Activated CD4-positive, alpha-beta memory T cell treated with anti-CD3 and anti-CD28 coated beads for 36 hours (primary cell): ENCODE measurements around the gene EMD. TPM values are rescaled to one million over a fixed set of nuclear protein-coding genes. Genes with fewer than 3 reads are reported as not detected.

Source experiments
- CTCF ChIA-PET: fragments of 350-600 bp; sonication (Branson Sonifier 250); formaldehyde crosslinking; loops from one replicate; lab custom pipeline; 2021; ENCODE audit warnings: antibody characterized with exemption, inconsistent platforms; lab: Charles Lee
- POLR2A ChIA-PET: fragments of 350-600 bp; sonication (Branson Sonifier 250); formaldehyde crosslinking; loops from one replicate; lab custom pipeline; 2021; ENCODE audit warnings: antibody characterized with exemption; lab: Charles Lee
- DNase-seq: peaks from one replicate; pipeline ENCODE4 v3.0.0-alpha.2; 2020
- H3K27ac Mint-ChIP-seq: one replicate; pipeline ENCODE4 v1.8.0; 2021; ENCODE audit warnings: mixed read lengths
- H3K27me3 Mint-ChIP-seq: one replicate; pipeline ENCODE4 v1.8.0; 2021; ENCODE audit warnings: mixed read lengths
- H3K36me3 Mint-ChIP-seq: one replicate; pipeline ENCODE4 v1.8.0; 2021; ENCODE audit warnings: mixed read lengths
- H3K4me1 Mint-ChIP-seq: one replicate; pipeline ENCODE4 v1.8.0; 2021; ENCODE audit warnings: low read depth, mixed read lengths
- H3K4me3 Mint-ChIP-seq: one replicate; pipeline ENCODE4 v1.8.0; 2021; ENCODE audit warnings: mild to moderate bottlenecking, mixed read lengths
- H3K9me3 Mint-ChIP-seq: one replicate; pipeline ENCODE4 v1.8.0; 2021; ENCODE audit warnings: mixed read lengths
- intact Hi-C: fragments of 100-400 bp; cut with micrococcal nuclease; formaldehyde crosslinking; loops from one replicate; pipeline ENCODE4 v1.15.1; 2023
- total RNA-seq, 2 experiments: library from RNA; stranded (reverse); gene quantifications; one replicate each; pipeline ENCODE4 v1.2.3, GENCODE V29; 2021

EMD gene
- total RNA-seq, 2 experiments from 2014 or later, result 75.8 to 79.1 TPM

DNA sequence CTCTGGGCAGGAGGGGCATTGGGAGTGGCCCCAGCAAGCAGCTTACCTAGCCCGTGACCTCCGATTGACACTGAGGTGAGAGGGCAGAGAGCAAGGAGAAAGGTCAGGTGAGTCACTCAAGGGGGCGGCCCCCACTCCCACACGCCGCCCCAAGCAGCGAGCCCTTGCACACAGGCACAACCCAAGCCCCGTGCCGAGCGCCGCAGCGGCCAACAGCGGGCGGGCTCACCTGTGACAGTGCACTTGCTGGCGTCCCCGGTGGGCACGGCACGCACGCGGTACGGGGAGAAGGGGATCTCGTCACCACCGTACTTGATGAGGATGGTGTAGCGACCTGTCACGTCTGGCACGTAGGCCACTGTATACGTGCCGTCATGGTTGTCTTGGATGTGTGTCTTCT, 21.9 kb upstream of the EMD start:
- ChIA-PET CTCF (no interaction called here), POLR2A (no interaction called here)
- intact Hi-C loops, result no loop called here
- DNase-seq, result no peak
- Mint-ChIP-seq H3K27me3 (no peaks in the 10 kb centered on the region), H3K4me3 (no peak overlapping the region), H3K36me3 (peaks cover 21% of the 10 kb centered on the region), H3K27ac (no peak overlapping the region), H3K9me3 (no peaks in the 10 kb centered on the region), H3K4me1 (peaks cover 34% of the 10 kb centered on the region)

GRCh38 chrX:154358011-154358410, 21.1 kb upstream of the EMD start:
- ChIA-PET POLR2A (no interaction called here), CTCF (no interaction called here)
- Mint-ChIP-seq H3K4me1 (peaks cover 31% of the 10 kb centered on the region), H3K36me3 (peaks cover 26% of the 10 kb centered on the region), H3K27ac (no peak overlapping the region), H3K27me3 (no peaks in the 10 kb centered on the region), H3K4me3 (no peak overlapping the region), H3K9me3 (no peaks in the 10 kb centered on the region)
- DNase-seq, result no peak
- intact Hi-C loops, result no loop called here

DNA sequence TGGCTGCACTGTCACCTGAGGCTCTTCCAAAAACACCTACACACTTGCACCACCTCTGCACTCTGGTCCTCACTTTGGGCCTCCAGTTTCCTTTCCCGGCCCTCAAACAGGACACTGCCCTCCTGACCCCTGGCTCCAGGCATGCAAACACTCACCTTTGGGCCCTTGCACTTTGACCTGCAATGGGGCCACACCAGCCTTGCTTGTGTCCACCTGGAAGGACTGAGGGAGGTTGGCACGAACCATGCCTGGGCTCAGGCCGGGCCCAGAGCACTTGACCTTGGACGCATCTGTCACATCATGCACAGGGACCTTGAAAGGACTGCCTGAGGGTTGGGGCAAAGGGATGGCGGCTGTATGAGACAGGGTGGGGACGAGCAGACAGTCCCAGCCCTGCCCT, 20.3 kb upstream of the EMD start:
- ChIA-PET CTCF (no interaction called here), POLR2A (no interaction called here)
- Mint-ChIP-seq H3K9me3 (no peaks in the 10 kb centered on the region), H3K36me3 (peaks cover 26% of the 10 kb centered on the region), H3K27ac (peak overlapping the region; percentile 23), H3K27me3 (no peaks in the 10 kb centered on the region), H3K4me3 (no peak overlapping the region), H3K4me1 (peaks cover 25% of the 10 kb centered on the region)
- no peak for DNase-seq
- intact Hi-C loops, result no loop called here

- CTCF ChIA-PET, result no interaction called here
- intact Hi-C loops, result no loop called here
- peaks cover 21% of the 10 kb centered on the region for H3K4me1 Mint-ChIP-seq
- no peaks in the 10 kb centered on the region for H3K9me3 Mint-ChIP-seq
- DNase-seq, result no peak
- peaks cover 26% of the 10 kb centered on the region for H3K36me3 Mint-ChIP-seq
- H3K27me3 Mint-ChIP-seq, result no peaks in the 10 kb centered on the region
- POLR2A ChIA-PET, result no interaction called here
- H3K4me3 Mint-ChIP-seq, result no peak overlapping the region
- no peak overlapping the region for H3K27ac Mint-ChIP-seq
Measured at GRCh38 chrX:154359362-154360154, 19.5 kb upstream of the EMD start.

GRCh38 chrX:154360155-154360713, 18.9 kb upstream of the EMD start:
- Mint-ChIP-seq H3K36me3 (peaks cover 28% of the 10 kb centered on the region), H3K27me3 (no peaks in the 10 kb centered on the region), H3K4me1 (peaks cover 25% of the 10 kb centered on the region), H3K4me3 (no peak overlapping the region), H3K27ac (no peak overlapping the region), H3K9me3 (no peaks in the 10 kb centered on the region)
- POLR2A ChIA-PET, result no interaction called here
- CTCF ChIA-PET, result no interaction called here
- intact Hi-C loops, result no loop called here
- DNase-seq, result no peak

DNA sequence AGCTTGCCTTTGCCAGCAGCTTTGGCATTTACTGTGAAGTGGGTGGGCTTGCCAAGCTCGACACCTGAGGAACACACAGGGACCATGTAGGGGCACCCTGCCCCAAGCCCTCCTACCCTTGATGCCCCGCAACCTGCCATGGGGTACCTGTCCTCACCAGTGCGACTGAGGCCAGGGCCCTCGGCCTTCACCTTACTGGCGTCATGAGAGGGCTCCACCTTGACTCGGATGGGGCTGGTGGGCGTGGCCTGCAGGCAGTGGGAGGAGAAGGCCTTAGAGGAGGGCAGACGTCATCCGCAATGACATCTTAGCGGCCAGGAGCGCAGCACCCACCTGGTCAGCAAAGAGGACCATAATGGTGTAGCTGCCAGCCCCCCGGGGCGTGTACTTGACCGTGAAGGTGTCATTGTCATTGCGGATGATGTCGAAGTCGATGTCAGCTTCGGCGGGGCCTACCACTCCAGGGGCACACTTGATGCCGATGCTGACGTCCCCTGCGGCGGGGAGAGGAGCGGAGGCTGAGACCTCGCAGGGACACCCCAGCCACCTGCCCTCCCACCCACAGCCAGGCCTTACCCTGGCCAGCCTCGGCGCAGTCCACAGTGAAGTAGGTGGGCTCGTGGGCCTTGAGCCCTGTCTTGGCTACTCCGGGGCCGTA, 16.9 kb upstream of the EMD start:
- Mint-ChIP-seq H3K9me3 (no peaks in the 10 kb centered on the region), H3K27ac (no peak overlapping the region), H3K4me1 (peaks cover 18% of the 10 kb centered on the region), H3K27me3 (no peaks in the 10 kb centered on the region), H3K4me3 (no peak overlapping the region), H3K36me3 (peaks cover 30% of the 10 kb centered on the region)
- intact Hi-C loops, result no loop called here
- ChIA-PET CTCF (no interaction called here), POLR2A (interaction anchor here (0.7 kb wide), 1 partner anchor 12 kb away, joined by 3 read pairs; no protein-coding TSS in a partner anchor)
- no peak for DNase-seq

DNA sequence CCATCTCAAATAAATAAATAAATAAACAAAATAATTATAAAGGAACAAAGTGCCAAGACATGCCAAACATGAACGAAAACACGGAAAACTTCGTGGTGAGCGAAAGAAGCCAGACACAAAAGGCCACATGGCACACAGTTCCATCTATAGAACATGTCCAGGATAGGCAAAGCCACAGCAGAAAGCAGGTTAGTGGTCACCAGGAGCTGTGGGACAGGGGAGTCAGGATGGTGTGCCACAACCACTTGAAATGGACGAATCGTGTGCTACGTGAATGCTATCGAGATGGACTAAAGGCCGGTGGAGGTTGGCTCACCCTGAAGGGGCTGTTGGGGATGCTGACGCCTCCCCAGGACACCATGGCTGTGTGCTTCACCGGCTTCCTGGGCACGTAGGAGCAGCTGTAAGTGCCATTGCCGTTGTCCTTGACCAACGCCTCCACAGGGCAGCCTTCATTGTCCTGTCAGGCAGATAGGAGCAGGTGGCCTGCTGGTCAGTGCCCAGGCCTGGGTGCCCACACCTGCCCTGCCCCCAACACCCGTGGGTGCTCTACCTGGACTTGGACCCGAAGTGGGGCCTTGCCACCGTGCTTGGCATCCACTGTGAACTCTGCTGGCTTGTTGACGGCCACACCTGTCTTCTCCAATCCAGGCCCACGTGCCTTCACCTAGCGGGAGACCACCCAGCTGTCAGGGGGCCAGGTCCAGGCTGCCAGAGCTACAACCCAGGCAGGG, 15.2 kb upstream of the EMD start:
- no peak overlapping the region for H3K4me3 Mint-ChIP-seq
- no peak overlapping the region for H3K27ac Mint-ChIP-seq
- H3K9me3 Mint-ChIP-seq, result no peaks in the 10 kb centered on the region
- ChIA-PET CTCF (no interaction called here), POLR2A (no interaction called here)
- peaks cover 14% of the 10 kb centered on the region for H3K4me1 Mint-ChIP-seq
- H3K27me3 Mint-ChIP-seq, result no peaks in the 10 kb centered on the region
- intact Hi-C loops, result no loop called here
- DNase-seq, result no peak
- peaks cover 25% of the 10 kb centered on the region for H3K36me3 Mint-ChIP-seq

GRCh38 chrX:154365052-154365600, 14.0 kb upstream of the EMD start:
- H3K27me3 Mint-ChIP-seq, result no peaks in the 10 kb centered on the region
- ChIA-PET POLR2A (interaction anchor here (1.2 kb wide), 2 partner anchors 17 to 19 kb away, joined by 3 read pairs; no protein-coding TSS in a partner anchor), CTCF (no interaction called here)
- no peak overlapping the region for H3K27ac Mint-ChIP-seq
- no peaks in the 10 kb centered on the region for H3K9me3 Mint-ChIP-seq
- H3K4me1 Mint-ChIP-seq, result peaks cover 14% of the 10 kb centered on the region
- intact Hi-C loops, result no loop called here
- DNase-seq, result no peak
- H3K36me3 Mint-ChIP-seq, result peaks cover 30% of the 10 kb centered on the region
- no peak overlapping the region for H3K4me3 Mint-ChIP-seq

- Mint-ChIP-seq H3K4me3 (no peak overlapping the region), H3K27me3 (no peaks in the 10 kb centered on the region), H3K27ac (no peak overlapping the region), H3K9me3 (no peaks in the 10 kb centered on the region), H3K36me3 (peaks cover 28% of the 10 kb centered on the region), H3K4me1 (peaks cover 14% of the 10 kb centered on the region)
- no peak for DNase-seq
- intact Hi-C loops, result no loop called here
- POLR2A ChIA-PET, result interaction anchor here (1.2 kb wide), 1 partner anchor 18 kb away, joined by 3 read pairs; no protein-coding TSS in a partner anchor
- CTCF ChIA-PET, result no interaction called here
Measured at GRCh38 chrX:154365997-154366665, 13.0 kb upstream of the EMD start.

DNA sequence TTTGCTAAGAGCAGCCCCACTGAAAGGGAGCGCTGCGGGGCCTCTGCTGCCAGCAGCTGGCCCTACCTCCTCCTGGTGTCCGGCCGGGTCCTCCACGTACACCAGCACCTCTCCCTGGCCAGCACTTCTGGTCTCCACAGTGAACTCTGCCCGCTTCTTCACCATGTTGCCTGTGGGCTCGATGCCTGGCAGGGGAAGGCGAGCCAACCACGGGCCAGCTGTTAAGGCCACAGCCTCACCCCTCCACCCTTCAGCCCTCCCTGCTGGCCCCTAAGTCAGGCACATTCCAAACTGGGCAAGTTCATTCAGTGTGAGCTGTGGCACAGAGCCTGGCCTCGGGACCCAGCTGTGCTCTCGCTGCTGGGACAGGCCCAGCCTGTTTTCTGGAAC, 12.4 kb upstream of the EMD start:
- H3K4me3 Mint-ChIP-seq, result no peak overlapping the region
- intact Hi-C loops, result no loop called here

GRCh38 chrX:154367474-154368308, 11.4 kb upstream of the EMD start:
- H3K36me3 Mint-ChIP-seq, result peaks cover 26% of the 10 kb centered on the region
- intact Hi-C loops, result no loop called here
- H3K27me3 Mint-ChIP-seq, result no peaks in the 10 kb centered on the region
- ChIA-PET CTCF (no interaction called here), POLR2A (interaction anchor here (1.6 to 2.0 kb wide), 3 partner anchors 16 to 397 kb away, joined by 4 to 11 read pairs (median 5); partner anchors contain the start of genes HCFC1 and RPL10)
- H3K4me1 Mint-ChIP-seq, result peaks cover 20% of the 10 kb centered on the region
- no peak for DNase-seq
- H3K9me3 Mint-ChIP-seq, result no peaks in the 10 kb centered on the region
- H3K4me3 Mint-ChIP-seq, result peak overlapping the region; percentile 69
- H3K27ac Mint-ChIP-seq, result peak overlapping the region; percentile 87

More for the DNA sequence above, 12.4 kb upstream of the EMD start:
- CTCF ChIA-PET, result no interaction called here
- no peak for DNase-seq
- Mint-ChIP-seq H3K27ac (peak overlapping the region; percentile 38), H3K36me3 (peaks cover 28% of the 10 kb centered on the region), H3K9me3 (no peaks in the 10 kb centered on the region), H3K4me1 (peaks cover 14% of the 10 kb centered on the region), H3K27me3 (no peaks in the 10 kb centered on the region)
- POLR2A ChIA-PET, result no interaction called here
